SK-N-SH (cell line): ENCODE data around the gene GNAL.

Experiments used
- CHD2 ChIP-seq: fragments of 150-350 bp; IDR thresholded peaks from 2 replicates; pipeline ENCODE4 v1.6.1; 2018; ENCODE audit warnings: low read length; ENCODE audit not compliant: partially characterized antibody
- CTCF ChIP-seq: fragments of 200-600 bp; sonication (generic); IDR thresholded peaks from 2 replicates; pipeline ENCODE4 v1.6.1; 2017; ENCODE audit warnings: antibody characterized with exemption, mild to moderate bottlenecking, moderate library complexity
- MAX ChIP-seq: IDR thresholded peaks from 2 replicates; pipeline ENCODE4 v1.4.0; 2012; ENCODE audit warnings: low read depth
- MXI1 ChIP-seq: IDR thresholded peaks from 2 replicates; pipeline ENCODE4 v1.6.1; 2012; ENCODE audit warnings: mild to moderate bottlenecking, low read depth, low read length, improper control_type of control experiment
- NRF1 ChIP-seq: IDR thresholded peaks from 2 replicates; pipeline ENCODE4 v1.6.1; 2012; ENCODE audit warnings: low read depth, mild to moderate bottlenecking, low read length
- POLR2AphosphoS5 ChIP-seq: IDR thresholded peaks from 2 replicates; pipeline ENCODE4 v1.6.1; 2012; ENCODE audit warnings: low read depth, low read length
- RFX5 ChIP-seq: IDR thresholded peaks from 2 replicates; pipeline ENCODE4 v1.6.1; 2012; ENCODE audit warnings: mild to moderate bottlenecking, improper control_type of control experiment, low read length
- RXRA ChIP-seq: IDR thresholded peaks from 2 replicates; pipeline ENCODE4 v1.4.0; 2012; ENCODE audit warnings: low read depth, mild to moderate bottlenecking, borderline replicate concordance
- SMC3 ChIP-seq: IDR thresholded peaks from 2 replicates; pipeline ENCODE4 v1.6.1; 2012; ENCODE audit warnings: low read depth, low read length, improper control_type of control experiment
- USF1 ChIP-seq: IDR thresholded peaks from 2 replicates; pipeline ENCODE4 v1.4.0; 2012; ENCODE audit warnings: low read depth, borderline replicate concordance
- USF2 ChIP-seq: fragments of 150-350 bp; IDR thresholded peaks from 2 replicates; pipeline ENCODE4 v1.6.1; 2017; ENCODE audit warnings: antibody characterized with exemption, low read length, low read depth, borderline replicate concordance

GRCh38 chr18:11676386-11676785 lies 12.7 kb upstream of the GNAL start:
- TF ChIP-seq POLR2AphosphoS5 (no peak), USF1 (no peak), RXRA (no peak), RFX5 (no peak), CTCF (no peak), MAX (no peak), NRF1 (no peak), SMC3 (no peak), MXI1 (no peak), CHD2 (no peak), USF2 (no peak)
